ENCODE results near the gene ATP10A. TPM values are rescaled to one million over a fixed set of nuclear protein-coding genes. Genes with fewer than 3 reads are reported as not detected.

The ATP10A gene
- polyA plus RNA-seq, 1 of the 3 experiments (the other 2 are of a cell fraction): not detected

- Histone ChIP-seq H4K20me1 (ENCODE audit: insufficient read depth) (no peaks in the 10 kb centered on the region), H3K27me3 (ENCODE audit: insufficient read depth) (no peaks in the 10 kb centered on the region), H3K9me3 (no peaks in the 10 kb centered on the region), H3K9ac (no peak overlapping the region), H2AFZ (ENCODE audit: low read depth) (no peak overlapping the region), H3F3A (replicated peaks; ENCODE audit: insufficient read depth) (no peaks in the 10 kb centered on the region), H3K4me3 (ENCODE audit: low read depth in 2 of 2, low read length in 1 of 2) (no peak overlapping the region), H3K79me2 (ENCODE audit: insufficient read depth) (no peaks in the 10 kb centered on the region), H3K9me2 (no peaks in the 10 kb centered on the region), H3K36me3 (replicated peaks in 1 of 2; ENCODE audit: control insufficient read depth in 1 of 2, insufficient read depth in 2 of 2, low read length in 1 of 2) (no peaks in the 10 kb centered on the region), H3K4me1 (ENCODE audit: control insufficient read depth in 1 of 2, insufficient read depth in 2 of 2, low read depth in 1 of 2, low read length in 1 of 2) (no peaks in the 10 kb centered on the region), H3K4me2 (no peak overlapping the region), H3K27ac (ENCODE audit: low read depth in 2 of 2, low read length in 1 of 2) (no peak overlapping the region)
- POLR2A ChIA-PET: no interaction called here
- DNase-seq: no peak
- 36% methylated on average over 2 of the region's 2 CpGs for WGBS (ENCODE audit: low lambda C conversion rate)
- CTCF ChIA-PET: no interaction called here
- TF ChIP-seq SMC3 (IDR thresholded peaks at IDR 0.05; ENCODE audit: low read depth, low read length) (no peak), CTCF (IDR thresholded peaks at IDR 0.05) (no peak), EP300 (IDR thresholded peaks at IDR 0.05; ENCODE audit: borderline replicate concordance in 1 of 2, low read depth in 1 of 2, low read length in 1 of 2) (no peak), FOSL2 (IDR thresholded peaks at IDR 0.05; ENCODE audit: borderline replicate concordance, low read depth) (no peak), NRF1 (IDR thresholded peaks at IDR 0.05; ENCODE audit: low read depth, low read length) (no peak), PBX3 (IDR thresholded peaks at IDR 0.05) (no peak), ZBTB33 (IDR thresholded peaks at IDR 0.05; ENCODE audit: borderline replicate concordance, low read depth) (no peak), CHD2 (IDR thresholded peaks at IDR 0.05; ENCODE audit: low read length, partially characterized antibody) (no peak), GATA2 (CRISPR knock-in tag; IDR thresholded peaks at IDR 0.05) (no peak), TCF12 (IDR thresholded peaks at IDR 0.05) (no peak), EZH2phosphoT487 (IDR thresholded peaks at IDR 0.05; ENCODE audit: borderline replicate concordance, low read depth) (no peak), FOXJ3 (CRISPR knock-in tag; IDR thresholded peaks at IDR 0.05) (no peak), USF1 (IDR thresholded peaks at IDR 0.05; ENCODE audit: borderline replicate concordance, low read depth) (no peak), POLR2AphosphoS5 (IDR thresholded peaks at IDR 0.05; ENCODE audit: low read depth, low read length) (no peak)
Measured at GRCh38 chr15:25900431-25900830, 37.3 kb upstream of the ATP10A start.
